ENCODE measurements around the gene EHMT1.

- TF ChIP-seq CTCF (conservative IDR thresholded peaks at IDR 0.05) (no peak), ZFX (IDR thresholded peaks at IDR 0.05) (no peak)
Measured at GRCh38 chr9:137825324-137825989, 206.7 kb downstream of the EHMT1 start.

Measured in C4-2B (cell line).